Spleen (tissue), 7 donors: ENCODE measurements around the gene PEX7.

Experiments
- CTCF ChIP-seq, 11 experiments: fragments of 200-600 bp in 7 of 11; fragments of 450-650 bp in 4 of 11; sonication (generic) in 4 of 11; IDR thresholded peaks in 8 of 11; conservative IDR thresholded peaks in 3 of 11; 1 replicate in 7 of 11; 2 replicates in 4 of 11; pipeline versions ENCODE4 v1.4.0 to v1.8.0; 2016 to 2021; ENCODE audit warnings: antibody characterized with exemption in 11 of 11, inconsistent platforms in 4 of 11, mild to moderate bottlenecking in 1 of 11
- POLR2A ChIP-seq, 3 donors: fragments of 450-650 bp; IDR thresholded peaks; one replicate each; pipeline ENCODE4 v1.5.1; 2017; ENCODE audit warnings: antibody characterized with exemption in 3 of 3, mild to moderate bottlenecking in 1 of 3
- donor health status: DM: no; HTN: no; CAD: no; lungs with moderate emphysema.
- donor health status: DM: no; HTN: no; CAD: no.
- donor health status: DM: no; HTN: no; CAD: no.

GRCh38 chr6:136822046-136822375 lies 381 bp upstream of the PEX7 start:
- TF ChIP-seq POLR2A (IDR thresholded peaks at IDR 0.05) (no peak), CTCF (IDR thresholded peaks at IDR 0.05 in 8 of 11, conservative IDR thresholded peaks at IDR 0.05 in 3 of 11) (no peak)
